Measurements from ENCODE around the gene LOC101059915.

LOC101059915 gene

GRCh38 chrX:71667328-71668247, at the start of gene LOC101059915:
Gene LOC101059915, plus strand, starts transcription at chrX:71667546.
- DNase-seq = no peak

- no peak for DNase-seq
Measured at GRCh38 chrX:71617742-71618141, 49.6 kb upstream of the LOC101059915 start.

- DNase-seq = no peak
Measured at GRCh38 chrX:71618303-71618721, 49.0 kb upstream of the LOC101059915 start, which contains the start of gene CXCR3. Gene CXCR3, minus strand, starts transcription at chrX:71618511. Its CDS starts 62 bp downstream, at chrX:71618449.

- no peak for DNase-seq
Measured at GRCh38 chrX:71618787-71619186, 48.6 kb upstream of the LOC101059915 start.

- DNase-seq = no peak
Measured at GRCh38 chrX:71619193-71619592, 48.2 kb upstream of the LOC101059915 start.

GRCh38 chrX:71619986-71620385, 47.4 kb upstream of the LOC101059915 start:
- no peak for DNase-seq

GRCh38 chrX:71621603-71622002, 45.7 kb upstream of the LOC101059915 start:
- DNase-seq = no peak

GRCh38 chrX:71622032-71622575, 45.2 kb upstream of the LOC101059915 start:
- DNase-seq = no peak

GRCh38 chrX:71622576-71623450, 44.5 kb upstream of the LOC101059915 start:
- no peak for DNase-seq

- DNase-seq = no peak
Measured at GRCh38 chrX:71623714-71624113, 43.6 kb upstream of the LOC101059915 start.

GRCh38 chrX:71625471-71625870, 41.9 kb upstream of the LOC101059915 start:
- DNase-seq = no peak

- DNase-seq = no peak
Measured at GRCh38 chrX:71626576-71626975, 40.8 kb upstream of the LOC101059915 start.

- DNase-seq = no peak
Measured at GRCh38 chrX:71627588-71628404, 39.5 kb upstream of the LOC101059915 start.

- no peak for DNase-seq
Measured at GRCh38 chrX:71629467-71629866, 37.9 kb upstream of the LOC101059915 start.

- no peak for DNase-seq
Measured at GRCh38 chrX:71632923-71633657, 34.3 kb upstream of the LOC101059915 start.

- no peak for DNase-seq
Measured at GRCh38 chrX:71634366-71634765, 33.0 kb upstream of the LOC101059915 start.

GRCh38 chrX:71636438-71637252, 30.7 kb upstream of the LOC101059915 start:
- no peak for DNase-seq

- no peak for DNase-seq
Measured at GRCh38 chrX:71637253-71637618, 30.1 kb upstream of the LOC101059915 start.

GRCh38 chrX:71637848-71638247, 29.5 kb upstream of the LOC101059915 start:
- DNase-seq = no peak

GRCh38 chrX:71638409-71638808, 28.9 kb upstream of the LOC101059915 start:
- no peak for DNase-seq

GRCh38 chrX:71640002-71640401, 27.3 kb upstream of the LOC101059915 start:
- no peak for DNase-seq
